HFFc6 (cell line): ENCODE results near the gene TJP2. TPM values are rescaled to one million over a fixed set of nuclear protein-coding genes. Genes with fewer than 3 reads are reported as not detected.

Experiments
- DNase-seq: peaks from one replicate; pipeline ENCODE4 v3.0.0-alpha.2; 2018
- H3K27ac Mint-ChIP-seq: 2 replicates; pipeline ENCODE4 v1.8.0; 2020; ENCODE audit warnings: mild to moderate bottlenecking, mixed read lengths
- H3K27me3 Mint-ChIP-seq: 2 replicates; pipeline ENCODE4 v1.8.0; 2021; ENCODE audit warnings: mild to moderate bottlenecking, moderate library complexity, mixed read lengths; ENCODE audit not compliant: insufficient read depth
- H3K36me3 Mint-ChIP-seq: 2 replicates; pipeline ENCODE4 v1.8.0; 2021; ENCODE audit warnings: low read depth, mixed read lengths
- H3K4me1 Mint-ChIP-seq: 2 replicates; pipeline ENCODE4 v1.8.0; 2020; ENCODE audit warnings: low read depth, mixed read lengths
- H3K4me3 Mint-ChIP-seq: 2 replicates; pipeline ENCODE4 v1.8.0; 2020; ENCODE audit warnings: mild to moderate bottlenecking, moderate library complexity, mixed read lengths
- H3K9me3 Mint-ChIP-seq: 2 replicates; pipeline ENCODE4 v1.8.0; 2020; ENCODE audit warnings: mild to moderate bottlenecking, mixed read lengths
- CTCF ChIP-seq: fragments of 200-600 bp; sonication (generic); IDR thresholded peaks from 2 replicates; pipeline ENCODE4 v1.5.0; 2021; ENCODE audit warnings: antibody characterized with exemption, mild to moderate bottlenecking
- total RNA-seq, 6 experiments: library from RNA; stranded (reverse); fragmentation: NEBNext Ultra II Directional; extraction: Animal tissue kit (Norgen Biotek cat#: 25700); gene quantifications; 2 replicates in 1 of 6; 3 replicates in 5 of 6; pipeline ENCODE4 v1.2.3, GENCODE V29; 2021

Gene TJP2
- total RNA-seq, 6 experiments from 2014 or later = 25.3 to 50.4 (median 45.4) TPM

- Mint-ChIP-seq H3K36me3 (no peaks in the 10 kb centered on the region), H3K4me3 (no peak overlapping the region), H3K4me1 (peaks cover under 1% of the 10 kb centered on the region; the same call in 1 of the 2 replicates), H3K27me3 (peaks cover 8% of the 10 kb centered on the region; the same call in 1 of the 2 replicates), H3K27ac (no peak overlapping the region), H3K9me3 (no peaks in the 10 kb centered on the region)
- TF ChIP-seq CTCF = no peak
- no peak for DNase-seq
Observed at GRCh38 chr9:69260161-69260560, 86.1 kb downstream of the TJP2 start.

- no peak for DNase-seq
- TF ChIP-seq CTCF = no peak
- Mint-ChIP-seq H3K9me3 (no peaks in the 10 kb centered on the region), H3K4me3 (no peak overlapping the region), H3K27me3 (peaks cover 8% of the 10 kb centered on the region), H3K4me1 (peaks cover 11% of the 10 kb centered on the region), H3K36me3 (no peaks in the 10 kb centered on the region), H3K27ac (no peak overlapping the region)
Observed at GRCh38 chr9:69261636-69262035, 87.6 kb downstream of the TJP2 start.

- Mint-ChIP-seq H3K27ac (no peak overlapping the region), H3K9me3 (peaks cover 6% of the 10 kb centered on the region; the same call in 1 of the 2 replicates), H3K36me3 (peaks cover 4% of the 10 kb centered on the region; the same call in 1 of the 2 replicates), H3K4me1 (peaks cover 11% of the 10 kb centered on the region), H3K27me3 (peaks cover 4% of the 10 kb centered on the region), H3K4me3 (no peak overlapping the region)
- no peak for DNase-seq
- TF ChIP-seq CTCF = no peak
Observed at GRCh38 chr9:69264526-69264925, 90.4 kb downstream of the TJP2 start.

GRCh38 chr9:69265891-69266290 is 91.8 kb downstream of the TJP2 start:
- Mint-ChIP-seq H3K27ac (no peak overlapping the region), H3K4me3 (no peak overlapping the region), H3K36me3 (peaks cover 4% of the 10 kb centered on the region; the same call in 1 of the 2 replicates), H3K27me3 (peaks cover 9% of the 10 kb centered on the region), H3K4me1 (peaks cover 11% of the 10 kb centered on the region), H3K9me3 (peaks cover 6% of the 10 kb centered on the region; the same call in 1 of the 2 replicates)
- DNase-seq = peak; percentile 13
- no peak for TF ChIP-seq CTCF

GRCh38 chr9:69272212-69272611 is 98.1 kb downstream of the TJP2 start:
- H3K4me3 Mint-ChIP-seq = no peak overlapping the region
- TF ChIP-seq CTCF = no peak
- no peak overlapping the region for H3K27ac Mint-ChIP-seq
- peaks cover 4% of the 10 kb centered on the region; the same call in 1 of the 2 replicates for H3K36me3 Mint-ChIP-seq
- peaks cover 6% of the 10 kb centered on the region; the same call in 1 of the 2 replicates for H3K9me3 Mint-ChIP-seq
- no peaks in the 10 kb centered on the region for H3K4me1 Mint-ChIP-seq
- DNase-seq = no peak
- peaks cover 25% of the 10 kb centered on the region for H3K27me3 Mint-ChIP-seq
